Activated gamma-delta T cell treated with anti-CD3 and anti-CD28 coated beads, Interleukin-2, amount 50 U/mL, for 16 hours (primary cell): ENCODE results near the gene HEATR5B.
A peak's percentile ranks its signal among the peaks of the same experiment; 100 is the strongest.
"Not testable (repeated sequence)": the region's sequence is repeated elsewhere in the genome, so short reads cannot be mapped to it uniquely, and the experiment has no call there.

Experiments
- DNase-seq: peaks from one replicate; pipeline ENCODE4 v3.0.0-alpha.2; 2020; ENCODE audit warnings: low read depth

HEATR5B gene

GRCh38 chr2:36981911-36982310 is 102.3 kb downstream of the HEATR5B start:
- no peak for DNase-seq

- DNase-seq = not testable (repeated sequence)
Measured at GRCh38 chr2:36979007-36979406, 105.2 kb downstream of the HEATR5B start.

DNA sequence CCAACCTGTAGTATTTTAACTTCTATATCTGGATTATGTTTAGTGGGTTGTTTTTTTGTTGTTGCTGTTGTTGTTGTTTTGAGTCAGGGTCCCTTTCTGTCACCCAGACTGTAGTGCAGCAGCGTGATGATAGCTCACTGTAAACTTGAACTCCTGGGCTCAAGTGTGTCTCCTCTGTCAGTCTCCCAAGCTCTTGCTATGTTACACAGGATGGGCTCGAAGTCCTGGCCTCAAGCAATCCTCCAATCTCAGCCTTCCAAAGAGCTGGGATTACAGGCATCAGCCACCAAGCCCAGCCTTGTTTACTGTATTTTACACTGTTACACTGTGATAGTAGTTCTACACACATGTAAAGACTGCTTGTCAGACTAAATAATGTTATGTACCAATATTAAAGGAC is 108.1 kb downstream of the HEATR5B start:
- DNase-seq = no peak

- no peak for DNase-seq
Measured at GRCh38 chr2:36975306-36975705, 108.9 kb downstream of the HEATR5B start.

DNA sequence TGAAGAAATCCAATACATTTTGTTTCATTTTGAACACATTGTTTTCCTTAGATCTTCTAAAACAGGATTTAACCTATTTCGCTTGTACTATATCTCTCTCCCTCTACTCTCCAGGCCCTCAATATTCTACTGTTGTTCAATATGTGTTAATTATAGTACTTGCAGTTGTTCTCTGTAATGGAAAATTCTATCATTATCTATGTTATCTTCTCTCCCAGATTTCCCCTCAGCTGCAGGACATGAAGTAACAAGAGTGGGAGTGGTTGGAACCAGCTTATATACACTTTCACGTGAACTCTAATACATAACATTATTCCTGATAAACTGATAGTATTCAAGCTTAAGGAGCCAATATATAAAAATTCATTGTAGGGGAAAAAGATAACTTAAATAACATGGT is 110.9 kb downstream of the HEATR5B start:
- no peak for DNase-seq

GRCh38 chr2:36971990-36972389 is 112.2 kb downstream of the HEATR5B start:
- DNase-seq = no peak

DNA sequence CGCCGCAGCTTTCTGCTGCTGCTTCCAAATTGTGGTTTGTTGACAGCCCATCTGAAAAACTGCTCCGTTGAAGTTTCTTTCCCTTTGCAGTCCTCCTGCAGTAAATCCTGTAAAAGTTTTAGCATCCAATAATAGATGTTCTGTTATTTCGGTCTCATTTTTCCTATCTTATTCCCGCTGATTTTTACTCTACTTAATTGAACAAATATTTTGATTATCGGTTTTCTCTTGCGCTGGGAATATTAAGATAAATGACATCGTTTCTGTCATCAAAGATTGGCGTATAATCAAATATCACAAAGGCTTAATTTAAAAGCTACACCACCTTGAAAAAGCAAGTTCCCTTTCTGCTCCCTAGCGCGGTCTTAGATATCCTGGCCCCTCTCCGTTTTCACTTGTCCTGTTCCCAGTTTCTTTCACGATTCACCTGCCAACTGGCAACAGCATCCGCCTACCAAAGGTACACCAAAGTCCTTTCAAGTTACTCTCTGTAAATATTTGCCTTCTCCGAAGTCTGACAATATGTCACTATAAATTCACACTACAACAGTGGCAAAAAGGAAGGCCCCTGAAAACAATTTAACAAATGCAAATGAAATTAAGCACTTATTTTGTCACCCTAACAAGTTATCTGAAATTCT is 116.8 kb downstream of the HEATR5B start:
- no peak for DNase-seq

DNA sequence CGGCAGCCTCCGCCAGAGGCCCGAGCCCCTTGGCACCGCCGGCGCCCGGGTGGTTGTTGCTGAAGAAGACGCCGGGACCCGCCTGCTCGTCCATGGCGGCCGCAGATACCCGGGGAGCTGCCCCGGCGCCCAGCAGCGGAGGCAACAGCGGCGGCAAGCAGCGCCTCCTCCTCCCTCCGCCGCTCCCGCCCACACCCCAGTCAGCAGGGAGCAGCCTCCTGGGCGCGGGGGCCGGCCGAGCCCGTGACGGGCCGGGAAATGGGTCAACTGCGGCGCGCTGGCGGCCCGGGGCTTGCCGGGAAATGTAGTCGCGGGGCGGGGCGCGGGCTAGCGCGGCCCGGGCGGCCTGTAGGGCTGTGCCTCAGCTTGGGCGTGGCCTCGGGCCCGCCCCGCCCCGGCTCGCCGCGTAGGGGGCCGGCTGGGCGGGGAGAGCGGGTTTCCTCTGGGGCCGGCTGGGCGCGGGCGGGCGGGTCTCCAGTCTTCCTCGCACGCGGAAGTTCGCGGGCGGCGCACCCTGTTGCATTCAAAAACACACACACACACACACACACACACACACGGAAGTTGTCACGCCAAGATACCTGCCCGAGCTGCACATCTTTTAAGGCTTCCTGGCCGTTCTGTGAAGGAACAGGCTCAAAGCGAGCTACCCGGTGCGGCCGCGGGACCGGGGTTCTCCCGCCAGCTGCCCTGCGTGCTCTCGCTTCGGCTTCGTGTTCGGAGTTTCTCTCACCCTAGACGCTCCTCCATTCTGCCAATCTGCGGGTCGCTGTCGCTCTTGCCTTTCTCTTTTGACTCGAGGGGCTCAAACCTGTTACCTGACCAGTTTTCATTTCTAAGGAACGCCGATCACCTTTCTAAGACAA is 117.6 kb downstream of the HEATR5B start, which contains the start of gene STRN:
Gene STRN, minus strand, starts transcription at position 167 of the 866 bp plus-strand sequence. Its CDS starts 73 bp downstream, at position 94.
- peak; percentile 94 for DNase-seq

DNA sequence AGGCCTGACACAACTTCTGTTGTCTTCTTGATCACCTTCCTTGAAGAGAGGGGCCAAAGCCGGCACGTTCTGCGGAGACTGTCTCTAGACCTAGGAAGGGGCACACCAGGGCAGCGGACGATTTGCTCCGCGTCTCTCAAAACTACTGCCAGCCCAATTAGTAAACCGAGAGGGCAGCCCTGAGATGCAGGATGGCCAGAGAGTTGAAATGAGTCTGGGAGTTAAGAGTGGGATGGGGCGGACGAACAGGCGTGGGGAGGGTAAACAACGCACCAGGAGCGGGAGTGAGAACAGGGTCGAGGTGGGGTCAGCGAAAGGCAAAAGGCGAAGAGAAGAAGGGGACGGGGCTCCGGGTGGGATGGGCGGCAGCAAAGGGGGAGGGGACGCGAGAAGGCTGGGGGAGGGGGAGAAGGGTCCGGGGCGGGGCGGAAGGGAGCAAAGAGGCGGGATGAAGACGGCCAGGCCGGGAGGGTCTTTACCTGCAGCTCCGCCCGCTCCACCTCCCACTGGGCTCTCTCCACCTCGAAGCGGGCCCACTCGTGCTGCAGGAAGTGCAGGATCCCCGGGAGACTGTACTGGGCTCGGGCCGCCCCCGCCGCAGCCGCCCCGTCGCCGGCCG is 118.3 kb downstream of the HEATR5B start:
- DNase-seq = no peak

GRCh38 chr2:36965206-36965605 is 119.0 kb downstream of the HEATR5B start:
- DNase-seq = no peak

DNA sequence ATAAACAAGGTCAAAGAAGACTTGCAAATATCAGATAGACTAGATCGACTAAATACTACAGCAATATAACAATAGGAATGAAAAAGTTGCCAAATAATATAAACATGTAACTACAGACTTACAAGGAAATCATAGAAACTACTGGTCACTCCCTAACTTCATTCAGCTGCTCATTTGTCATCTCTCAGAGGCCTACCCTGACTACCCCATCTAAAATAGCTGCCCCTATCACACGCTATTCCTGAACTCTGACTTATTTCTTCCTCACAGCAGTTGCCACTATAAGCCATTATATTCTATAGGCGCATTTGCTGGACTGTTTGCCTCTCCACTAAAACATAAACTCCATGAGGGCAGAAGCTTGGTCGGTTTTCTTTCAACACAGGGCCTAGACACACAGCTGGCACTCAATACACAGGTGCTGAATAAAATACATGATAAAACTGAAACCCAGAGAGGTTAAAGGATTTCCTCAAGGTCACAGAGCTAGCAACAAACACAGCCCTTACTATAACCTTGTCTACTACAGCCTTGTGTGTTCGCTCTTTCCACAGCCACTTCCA is 119.6 kb downstream of the HEATR5B start:
- DNase-seq = no peak

- DNase-seq = no peak
Measured at GRCh38 chr2:36963734-36964133, 120.4 kb downstream of the HEATR5B start.

- no peak for DNase-seq
Measured at GRCh38 chr2:36963106-36963505, 121.1 kb downstream of the HEATR5B start.

DNA sequence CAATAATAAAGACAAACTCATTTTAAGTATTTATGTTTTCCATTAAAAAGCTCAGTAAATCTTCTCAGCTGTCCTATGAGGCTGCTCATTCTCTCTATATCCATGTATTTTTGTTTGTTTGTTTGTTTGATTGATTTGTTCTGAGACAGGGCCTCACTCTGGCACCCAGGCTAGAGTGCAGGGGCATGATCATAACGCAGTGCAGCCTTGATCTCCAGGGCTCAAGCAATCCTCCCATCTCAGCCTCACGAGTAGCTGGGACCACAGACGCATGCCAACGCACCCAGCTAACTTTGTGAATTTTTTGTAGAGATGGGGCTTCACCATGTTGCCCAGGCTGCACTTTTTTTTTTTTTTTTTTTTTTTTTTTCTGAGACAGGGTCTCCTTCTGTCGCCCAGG is 123.4 kb downstream of the HEATR5B start:
- no peak for DNase-seq

GRCh38 chr2:36960005-36960675 is 124.0 kb downstream of the HEATR5B start:
- no peak for DNase-seq

DNA sequence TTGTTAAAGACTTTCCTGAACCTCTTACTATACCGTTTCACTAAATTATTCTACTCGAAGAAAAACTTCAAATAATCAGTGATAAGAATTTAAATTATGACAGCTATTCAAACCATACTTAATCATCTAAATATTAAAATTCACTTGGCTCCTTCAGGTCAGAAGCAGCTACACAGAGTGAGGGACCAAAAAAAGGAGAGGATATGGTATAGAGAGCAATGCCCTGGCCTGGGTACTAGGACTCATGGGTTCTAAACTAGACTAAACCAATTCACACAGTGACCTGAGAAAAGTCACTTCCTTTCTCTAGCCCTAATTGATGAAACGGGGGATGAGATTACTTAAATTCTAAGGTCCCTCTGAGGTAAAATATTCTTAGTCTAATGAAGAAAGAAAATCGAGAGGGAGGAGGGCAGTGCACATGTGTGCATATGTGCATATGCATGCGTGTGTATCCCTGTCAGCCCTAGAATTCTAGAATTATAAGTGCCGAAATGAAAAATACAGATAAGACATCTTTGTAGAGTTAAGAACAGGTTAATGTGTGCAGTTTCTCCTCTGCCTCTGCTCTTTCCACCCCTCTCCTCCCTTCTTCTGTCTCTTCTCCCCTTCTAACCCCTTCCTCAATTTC is 129.1 kb downstream of the HEATR5B start:
- no peak for DNase-seq

- no peak for DNase-seq
Measured at GRCh38 chr2:36952748-36953197, 131.4 kb downstream of the HEATR5B start.

GRCh38 chr2:36951574-36951973 is 132.6 kb downstream of the HEATR5B start:
- no peak for DNase-seq

- no peak for DNase-seq
Measured at GRCh38 chr2:36951027-36951518, 133.1 kb downstream of the HEATR5B start.

DNA sequence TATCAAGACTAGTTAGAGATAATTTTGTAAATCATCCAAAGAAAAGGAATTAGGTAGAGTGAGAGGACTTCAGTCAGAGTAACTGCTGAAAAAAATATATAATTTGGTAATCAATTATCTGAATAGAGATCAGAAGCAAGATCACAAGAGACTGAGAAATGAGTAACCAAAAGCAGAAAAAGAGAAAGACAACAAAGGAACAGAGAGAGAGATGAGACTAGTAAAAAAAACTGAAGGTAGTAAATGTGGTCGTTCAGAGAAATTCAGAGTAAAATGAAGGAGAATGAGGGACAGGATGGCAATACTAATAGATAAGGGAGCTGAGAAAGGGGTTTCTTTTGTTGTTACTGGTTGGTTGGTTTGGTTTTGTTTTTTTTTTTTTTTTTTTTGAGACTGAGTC is 134.3 kb downstream of the HEATR5B start:
- no peak for DNase-seq

DNA sequence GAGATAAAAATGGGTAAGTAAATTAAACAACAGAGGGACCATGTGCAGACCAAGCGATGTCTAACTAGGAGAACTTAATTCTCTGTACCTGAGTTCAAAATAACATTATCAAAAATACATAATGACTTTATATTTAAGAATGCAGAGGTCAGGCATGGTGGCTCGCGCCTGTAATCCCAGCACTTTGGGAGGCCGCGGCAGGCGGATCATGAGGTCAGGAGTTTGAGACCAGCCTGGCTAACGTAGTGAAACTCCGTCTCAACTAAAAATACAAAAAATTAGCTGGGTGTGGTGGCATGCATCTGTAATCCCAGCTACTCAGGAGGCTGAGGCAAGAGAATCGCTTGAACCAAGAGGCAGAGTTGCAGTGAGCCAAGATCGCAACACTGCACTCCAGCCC is 138.9 kb downstream of the HEATR5B start:
- not testable (repeated sequence) for DNase-seq
